ENCODE results near the gene ASTN2.

The ASTN2 gene

DNA sequence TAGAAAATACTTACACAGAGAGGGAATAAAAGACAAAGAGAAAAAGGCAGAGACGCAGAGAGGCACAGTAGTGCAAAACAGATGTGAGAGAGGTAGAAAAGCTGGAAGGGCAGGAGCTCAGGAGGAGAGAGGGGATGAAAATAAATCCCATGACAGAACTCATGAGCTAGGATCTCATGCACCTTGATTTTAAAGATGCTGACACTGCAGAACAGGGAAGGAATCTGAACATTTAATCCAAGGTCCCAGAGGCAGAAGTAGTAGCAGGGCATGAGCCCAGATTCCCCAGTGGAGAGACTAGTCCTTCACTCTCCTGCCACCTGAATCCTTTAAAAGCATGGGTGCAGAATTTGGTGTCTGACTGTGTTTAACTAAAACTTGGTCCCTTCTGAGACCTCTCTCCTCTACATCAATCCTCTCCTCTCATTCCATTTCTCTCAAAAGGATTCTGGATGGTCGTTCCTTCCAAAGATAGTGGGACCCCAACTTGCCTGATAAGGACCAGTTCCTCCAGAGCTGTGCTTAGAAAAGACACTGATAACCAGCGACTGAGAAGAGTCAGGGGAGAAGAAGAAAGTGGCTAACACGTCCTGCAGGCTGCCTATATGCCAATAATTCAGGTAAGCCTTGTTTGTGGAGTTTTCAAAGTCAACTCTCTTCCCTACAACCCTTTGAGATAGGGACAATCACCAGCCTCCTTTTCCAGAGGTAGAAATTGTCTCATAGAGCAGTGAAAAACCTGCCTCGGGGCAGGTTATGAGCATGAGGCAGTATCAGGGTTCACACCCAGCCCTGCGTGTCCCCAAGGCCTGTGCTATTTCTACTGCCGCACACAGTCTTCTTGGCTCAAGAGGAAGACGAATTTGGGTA is 931.0 kb downstream of the ASTN2 start:
- no peak for TF ChIP-seq CTCF (IDR thresholded peaks at IDR 0.05; ENCODE audit: low read depth, low read length, missing control alignments)
- H3K4me3 ChIP-seq (ENCODE audit: low read depth, low read length) = no peak overlapping the region
- no peak for DNase-seq (ENCODE audit: low read depth)

GRCh38 chr9:116482740-116483139 is 932.1 kb downstream of the ASTN2 start:
- H3K4me3 ChIP-seq (ENCODE audit: low read depth, low read length) = no peak overlapping the region
- TF ChIP-seq CTCF (IDR thresholded peaks at IDR 0.05; ENCODE audit: low read depth, low read length, missing control alignments) = no peak

GRCh38 chr9:116480700-116481099 is 934.2 kb downstream of the ASTN2 start:
- no peak overlapping the region for H3K4me3 ChIP-seq (ENCODE audit: low read depth, low read length)
- no peak for TF ChIP-seq CTCF (IDR thresholded peaks at IDR 0.05; ENCODE audit: low read depth, low read length, missing control alignments)
- DNase-seq (ENCODE audit: low read depth) = no peak

More at GRCh38 chr9:116482740-116483139, 932.1 kb downstream of the ASTN2 start:
- no peak for DNase-seq (ENCODE audit: low read depth)

DNA sequence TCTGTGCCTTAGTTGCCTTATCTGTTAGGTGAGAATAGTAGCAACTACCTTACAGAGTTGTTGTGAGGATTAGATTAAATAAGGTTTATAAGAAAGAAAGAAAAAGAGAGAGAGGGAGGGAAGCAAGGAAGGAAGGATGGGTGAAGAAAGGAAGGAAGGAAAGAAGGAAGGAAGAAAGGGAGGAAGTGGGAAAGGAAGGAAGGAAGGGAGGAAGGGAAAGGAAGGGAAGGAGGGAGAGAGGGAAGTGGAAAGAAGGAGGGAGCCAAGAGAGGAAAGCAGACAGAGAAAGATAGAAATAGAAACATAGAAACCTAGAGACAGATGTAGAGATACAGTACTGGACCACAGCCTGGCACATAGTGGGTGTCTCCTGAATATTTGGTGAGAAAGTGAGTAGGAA is 934.9 kb downstream of the ASTN2 start:
- DNase-seq (ENCODE audit: low read depth) = no peak
- no peak for TF ChIP-seq CTCF (IDR thresholded peaks at IDR 0.05; ENCODE audit: low read depth, low read length, missing control alignments)
- H3K4me3 ChIP-seq (ENCODE audit: low read depth, low read length) = no peak overlapping the region

DNA sequence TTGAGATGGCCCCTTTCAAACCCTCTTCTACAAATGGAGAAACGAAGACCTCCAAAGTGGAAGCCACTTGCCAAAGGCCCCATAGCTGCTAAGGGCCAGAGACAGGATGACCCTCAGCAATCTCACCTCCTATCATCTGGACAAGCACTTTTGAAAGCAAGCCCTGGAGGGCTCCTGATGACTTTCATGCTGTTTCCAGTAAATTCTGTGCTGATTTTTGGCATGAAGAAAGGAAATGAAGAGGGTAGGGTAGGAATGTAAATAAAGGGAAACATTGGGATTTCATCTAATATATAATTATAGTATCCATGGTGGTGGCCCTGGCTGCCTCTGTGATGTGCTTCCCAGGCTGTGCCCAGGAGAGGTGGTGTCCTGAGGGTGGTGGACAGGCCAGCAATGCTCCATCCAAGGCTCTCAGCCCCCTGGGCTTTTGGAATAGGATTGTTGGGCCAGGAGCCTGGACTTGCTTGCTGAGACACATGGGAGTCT is 935.8 kb downstream of the ASTN2 start:
- no peak for DNase-seq (ENCODE audit: low read depth)

DNA sequence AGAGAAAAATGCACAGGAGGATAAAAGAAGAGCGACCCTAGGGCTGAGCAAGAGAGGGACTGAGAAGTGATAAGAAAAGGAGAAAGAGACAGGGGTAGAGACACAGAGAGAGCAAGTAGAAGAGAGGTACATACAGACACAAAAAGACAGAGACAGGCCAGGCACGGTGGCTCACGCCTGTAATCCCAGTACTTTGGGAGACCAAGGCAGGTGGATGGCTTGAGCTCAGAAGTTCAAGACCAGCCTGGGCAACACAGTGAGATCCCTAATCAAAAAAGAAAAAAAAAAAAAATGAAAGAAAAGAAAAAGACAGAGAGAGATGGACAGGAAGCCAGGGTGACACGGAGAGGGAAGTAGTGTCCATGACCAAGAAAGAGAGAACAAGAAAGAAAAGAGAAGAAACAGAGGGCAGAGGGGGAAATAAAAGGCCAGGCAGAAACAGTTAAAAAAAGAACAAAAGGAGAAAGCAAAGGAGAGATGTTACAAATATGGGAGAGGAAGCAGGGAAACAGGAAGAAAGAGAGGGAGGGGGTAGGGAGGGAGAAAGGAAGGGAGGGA is 937.2 kb downstream of the ASTN2 start:
- no peak overlapping the region for H3K4me3 ChIP-seq (ENCODE audit: low read depth, low read length)
- TF ChIP-seq CTCF (IDR thresholded peaks at IDR 0.05; ENCODE audit: low read depth, low read length, missing control alignments) = no peak
- no peak for DNase-seq (ENCODE audit: low read depth)

More for the DNA sequence above, 935.8 kb downstream of the ASTN2 start:
- TF ChIP-seq CTCF (IDR thresholded peaks at IDR 0.05; ENCODE audit: low read depth, low read length, missing control alignments) = no peak
- no peak overlapping the region for H3K4me3 ChIP-seq (ENCODE audit: low read depth, low read length)

Data from GM12864 (cell line).